Superior temporal gyrus (tissue), 1 donor: ENCODE data around the gene PAEP.

Source experiments
- DNase-seq: peaks from one replicate; pipeline ENCODE4 v3.0.0-alpha.2; 2016; ENCODE audit errors: extremely low spot score

Gene PAEP

DNA sequence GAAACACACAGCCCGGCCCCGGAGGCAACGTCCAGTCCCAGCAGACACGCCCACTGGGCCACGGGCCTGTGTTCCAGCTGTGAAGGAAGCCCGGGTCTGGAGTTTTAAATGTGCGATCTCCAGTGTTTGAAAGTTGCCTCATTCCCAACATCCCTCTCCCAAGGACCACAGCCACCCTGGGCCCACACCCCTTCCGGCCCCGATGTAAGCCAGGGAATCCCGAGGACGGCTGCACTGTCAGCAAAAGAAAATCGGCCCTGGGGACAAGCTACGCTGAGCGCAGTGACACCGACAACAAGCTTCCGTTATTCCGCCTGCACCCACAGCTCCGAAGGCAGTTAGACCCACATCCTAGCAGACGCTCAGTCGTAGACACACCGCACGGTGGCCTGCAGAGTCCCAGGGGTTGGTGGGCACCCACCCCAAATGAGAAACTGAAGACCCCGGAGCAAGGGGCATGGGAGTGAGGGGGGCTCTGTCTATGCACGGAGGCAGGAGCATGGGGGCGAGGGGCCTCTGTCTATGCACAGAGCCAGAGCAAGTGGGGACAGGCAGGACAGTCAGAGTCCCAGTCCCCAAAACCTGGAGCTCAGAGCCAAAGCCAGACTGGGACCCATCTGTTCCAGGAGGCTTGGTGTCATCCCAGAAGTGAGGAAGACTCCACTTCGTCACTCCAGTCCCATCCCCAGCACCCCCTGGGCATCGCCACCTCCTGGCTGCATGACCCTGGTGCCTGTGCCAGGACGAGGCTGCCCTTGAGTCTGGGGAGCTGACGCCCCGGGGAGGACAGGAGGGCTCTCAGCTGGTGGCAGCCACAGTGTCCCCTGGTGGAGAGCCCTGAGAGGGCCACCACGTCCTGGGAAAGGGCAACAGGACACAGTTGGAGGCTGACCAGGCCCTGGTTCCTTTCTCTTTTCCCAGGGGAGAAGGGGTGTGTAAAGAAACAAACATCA lies 54.4 kb downstream of the PAEP start:
- no peak for DNase-seq
